Measurements from ENCODE around the gene CTU2. TPM values are rescaled to one million over a fixed set of nuclear protein-coding genes. Genes with fewer than 3 reads are reported as not detected.
A peak's percentile ranks its signal among the peaks of the same experiment; 100 is the strongest.

CTU2 gene
- total and polyA plus RNA-seq, 2 donors (not counting 1 experiment from before 2014, with no cell fraction given) = 7.6 to 11.9 TPM

DNA sequence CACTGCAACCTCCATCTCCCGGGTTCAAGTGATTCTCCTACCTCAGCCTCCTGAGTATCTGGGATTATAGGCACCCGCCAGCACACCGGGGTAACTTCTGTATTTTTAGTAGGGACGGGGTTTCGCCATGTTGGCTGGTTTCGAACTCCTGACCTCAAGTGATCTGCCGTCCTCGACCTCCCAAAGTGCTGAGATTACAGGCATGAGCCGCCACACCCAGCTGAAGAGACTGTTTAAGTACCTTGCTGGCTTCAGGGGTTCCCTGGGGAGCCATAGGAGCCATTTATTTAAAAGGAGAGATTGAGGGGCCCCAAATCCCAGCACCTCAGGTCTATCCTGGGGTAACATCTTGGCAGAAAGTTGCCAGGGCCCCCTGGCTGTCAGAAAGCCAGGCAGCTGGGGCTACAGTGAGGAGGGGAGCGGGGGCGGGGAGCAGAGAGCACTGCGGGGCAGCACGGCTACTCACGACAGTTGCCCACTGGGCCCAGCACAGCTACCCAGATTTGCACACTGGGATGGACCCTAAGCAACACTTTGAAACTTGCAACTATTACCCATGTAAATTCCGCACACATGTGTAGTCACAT is 21.6 kb upstream of the CTU2 start:
- no peak overlapping the region for H2AFZ ChIP-seq (ENCODE audit: low read length)

DNA sequence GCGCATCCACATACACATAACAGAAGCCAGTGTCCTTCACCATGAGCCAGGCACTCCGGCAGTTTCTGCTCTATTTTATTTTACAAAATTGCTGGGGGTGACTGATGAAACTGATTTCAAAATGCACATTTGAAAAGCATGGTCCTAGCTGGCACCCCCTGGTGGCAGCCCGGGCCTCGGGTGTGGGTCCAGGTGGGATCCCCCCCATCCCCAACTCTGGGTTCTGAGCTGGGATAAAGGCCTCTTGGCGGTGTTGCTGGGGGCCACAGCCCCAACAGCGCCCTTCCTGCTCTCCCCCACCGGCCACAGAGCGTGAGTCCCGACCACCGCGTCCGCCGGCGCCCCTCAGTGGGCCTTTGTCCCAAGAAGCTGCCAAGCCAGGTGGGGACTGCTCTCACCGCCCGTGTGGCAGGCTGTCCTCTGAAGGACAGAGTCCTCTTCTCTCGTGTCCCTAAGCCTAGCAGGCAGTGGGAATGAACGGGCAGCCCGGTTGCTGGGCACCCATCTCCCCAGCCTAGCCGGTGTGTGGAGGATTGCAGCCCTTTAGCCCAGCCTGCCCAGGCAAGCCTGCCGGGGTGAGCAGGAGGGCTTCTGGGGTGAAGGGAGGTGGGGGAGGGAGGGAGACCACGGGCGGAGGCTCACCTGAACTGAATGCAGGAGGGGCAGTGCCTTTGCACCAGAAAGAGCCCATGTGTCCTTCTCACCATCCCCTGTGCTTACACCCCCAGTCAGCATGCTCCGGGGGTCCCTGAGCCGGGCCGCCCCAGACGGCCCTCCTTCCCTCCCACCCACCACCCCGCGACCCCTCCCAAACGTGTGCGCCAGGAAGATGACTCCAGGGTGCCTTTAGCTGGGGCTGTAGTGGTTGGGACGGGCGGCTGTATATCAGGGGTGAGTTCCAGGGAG is 20.9 kb upstream of the CTU2 start:
- Histone ChIP-seq H3K9ac (ENCODE audit: insufficient read depth, low read length) (no peak overlapping the region), H3K4me3 (replicated peaks in 1 of 4; ENCODE audit: control extremely low read depth in 1 of 4, insufficient read depth in 1 of 4, low read depth in 3 of 4, low read length in 4 of 4) (peak overlapping the region in 3 of 4 experiments; percentile 11 to 57 (median 42)), H3K4me1 (ENCODE audit: control insufficient read depth, extremely low read depth, insufficient read depth, low read length) (peaks cover 10% of the 10 kb centered on the region), H2AFZ (ENCODE audit: low read length) (no peak overlapping the region), H3K4me2 (ENCODE audit: extremely low read depth, insufficient read depth, low read length) (peak overlapping the region; percentile 20), H4K20me1 (ENCODE audit: control insufficient read depth, extremely low read depth, insufficient read depth, low read length) (no peaks in the 10 kb centered on the region), H3K9me3 (ENCODE audit: control insufficient read depth, insufficient read depth, low read depth, low read length) (no peaks in the 10 kb centered on the region), H3K36me3 (ENCODE audit: control insufficient read depth, insufficient read depth, low read length) (no peaks in the 10 kb centered on the region), H3K79me2 (ENCODE audit: control insufficient read depth, insufficient read depth, low read length) (no peaks in the 10 kb centered on the region), H3K27ac (ENCODE audit: insufficient read depth, low read length) (no peak overlapping the region), H3K27me3 (ENCODE audit: control insufficient read depth, insufficient read depth, low read length) (peaks cover 9% of the 10 kb centered on the region)
- TF ChIP-seq EZH2 (IDR thresholded peaks at IDR 0.05; ENCODE audit: low read length, missing control alignments) = peak; percentile 36
- TF ChIP-seq, protein P1, sequence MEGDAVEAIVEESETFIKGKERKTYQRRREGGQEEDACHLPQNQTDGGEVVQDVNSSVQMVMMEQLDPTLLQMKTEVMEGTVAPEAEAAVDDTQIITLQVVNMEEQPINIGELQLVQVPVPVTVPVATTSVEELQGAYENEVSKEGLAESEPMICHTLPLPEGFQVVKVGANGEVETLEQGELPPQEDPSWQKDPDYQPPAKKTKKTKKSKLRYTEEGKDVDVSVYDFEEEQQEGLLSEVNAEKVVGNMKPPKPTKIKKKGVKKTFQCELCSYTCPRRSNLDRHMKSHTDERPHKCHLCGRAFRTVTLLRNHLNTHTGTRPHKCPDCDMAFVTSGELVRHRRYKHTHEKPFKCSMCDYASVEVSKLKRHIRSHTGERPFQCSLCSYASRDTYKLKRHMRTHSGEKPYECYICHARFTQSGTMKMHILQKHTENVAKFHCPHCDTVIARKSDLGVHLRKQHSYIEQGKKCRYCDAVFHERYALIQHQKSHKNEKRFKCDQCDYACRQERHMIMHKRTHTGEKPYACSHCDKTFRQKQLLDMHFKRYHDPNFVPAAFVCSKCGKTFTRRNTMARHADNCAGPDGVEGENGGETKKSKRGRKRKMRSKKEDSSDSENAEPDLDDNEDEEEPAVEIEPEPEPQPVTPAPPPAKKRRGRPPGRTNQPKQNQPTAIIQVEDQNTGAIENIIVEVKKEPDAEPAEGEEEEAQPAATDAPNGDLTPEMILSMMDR (conservative IDR thresholded peaks at IDR 0.05 in 1 of 2, IDR thresholded peaks at IDR 0.05 in 1 of 2; ENCODE audit: low read depth in 1 of 2, low read length in 2 of 2) = peak; percentile 68 to 88
- DNase-seq (ENCODE audit: low read depth in 2 of 2) = peak; percentile 31 to 48

More for the DNA sequence above, 21.6 kb upstream of the CTU2 start:
- no peaks in the 10 kb centered on the region for H3K36me3 ChIP-seq (ENCODE audit: control insufficient read depth, insufficient read depth, low read length)
- no peaks in the 10 kb centered on the region for H3K79me2 ChIP-seq (ENCODE audit: control insufficient read depth, insufficient read depth, low read length)
- H3K4me1 ChIP-seq (ENCODE audit: control insufficient read depth, extremely low read depth, insufficient read depth, low read length) = peaks cover 10% of the 10 kb centered on the region
- no peak overlapping the region for H3K4me3 ChIP-seq (replicated peaks in 1 of 4; ENCODE audit: control extremely low read depth in 1 of 4, insufficient read depth in 1 of 4, low read depth in 3 of 4, low read length in 4 of 4)
- H3K9ac ChIP-seq (ENCODE audit: insufficient read depth, low read length) = peak overlapping the region; percentile 23
- H3K4me2 ChIP-seq (ENCODE audit: extremely low read depth, insufficient read depth, low read length) = peak overlapping the region; percentile 20
- no peaks in the 10 kb centered on the region for H4K20me1 ChIP-seq (ENCODE audit: control insufficient read depth, extremely low read depth, insufficient read depth, low read length)
- no peak for DNase-seq (ENCODE audit: low read depth in 2 of 2)
- peaks cover 9% of the 10 kb centered on the region for H3K27me3 ChIP-seq (ENCODE audit: control insufficient read depth, insufficient read depth, low read length)
- no peaks in the 10 kb centered on the region for H3K9me3 ChIP-seq (ENCODE audit: control insufficient read depth, insufficient read depth, low read depth, low read length)
- H3K27ac ChIP-seq (ENCODE audit: insufficient read depth, low read length) = no peak overlapping the region
- TF ChIP-seq EZH2 (IDR thresholded peaks at IDR 0.05; ENCODE audit: low read length, missing control alignments) = no peak
- TF ChIP-seq, protein P1 (conservative IDR thresholded peaks at IDR 0.05 in 1 of 2, IDR thresholded peaks at IDR 0.05 in 1 of 2; ENCODE audit: low read depth in 1 of 2, low read length in 2 of 2) = no peak

DNA sequence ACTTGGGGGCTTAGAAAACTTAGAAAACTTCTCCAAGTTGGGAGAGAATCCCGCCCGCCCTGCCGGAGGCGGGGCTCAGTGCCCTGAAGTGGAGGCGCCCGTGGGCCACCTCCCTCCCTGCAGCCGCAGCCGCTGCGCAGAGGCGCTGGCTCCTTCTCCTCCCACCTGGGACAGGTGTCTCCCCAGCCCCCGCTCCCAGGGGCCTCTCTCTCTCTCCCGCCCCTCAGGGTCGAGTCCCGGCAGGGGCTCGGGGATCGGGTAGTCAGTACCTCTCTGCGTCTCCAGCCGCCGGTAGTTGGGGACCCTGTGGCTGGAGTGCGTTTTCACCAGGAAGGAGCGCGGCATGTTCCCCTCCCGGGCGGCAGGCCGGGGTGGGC is 20.3 kb upstream of the CTU2 start:
- H3K79me2 ChIP-seq (ENCODE audit: control insufficient read depth, insufficient read depth, low read length) = no peaks in the 10 kb centered on the region
- H3K27ac ChIP-seq (ENCODE audit: insufficient read depth, low read length) = no peak overlapping the region
- no peaks in the 10 kb centered on the region for H3K9me3 ChIP-seq (ENCODE audit: control insufficient read depth, insufficient read depth, low read depth, low read length)
- peaks cover 10% of the 10 kb centered on the region for H3K4me1 ChIP-seq (ENCODE audit: control insufficient read depth, extremely low read depth, insufficient read depth, low read length)
- H3K4me2 ChIP-seq (ENCODE audit: extremely low read depth, insufficient read depth, low read length) = peak overlapping the region; percentile 20
- TF ChIP-seq EZH2 (IDR thresholded peaks at IDR 0.05; ENCODE audit: low read length, missing control alignments) = no peak
- TF ChIP-seq, protein P1 (conservative IDR thresholded peaks at IDR 0.05 in 1 of 2, IDR thresholded peaks at IDR 0.05 in 1 of 2; ENCODE audit: low read depth in 1 of 2, low read length in 2 of 2) = no peak
- no peak overlapping the region for H2AFZ ChIP-seq (ENCODE audit: low read length)
- H3K36me3 ChIP-seq (ENCODE audit: control insufficient read depth, insufficient read depth, low read length) = no peaks in the 10 kb centered on the region
- no peak for DNase-seq (ENCODE audit: low read depth in 2 of 2)
- H4K20me1 ChIP-seq (ENCODE audit: control insufficient read depth, extremely low read depth, insufficient read depth, low read length) = no peaks in the 10 kb centered on the region
- peak overlapping the region in 3 of 4 experiments; percentile 11 to 57 (median 42) for H3K4me3 ChIP-seq (replicated peaks in 1 of 4; ENCODE audit: control extremely low read depth in 1 of 4, insufficient read depth in 1 of 4, low read depth in 3 of 4, low read length in 4 of 4)
- peaks cover 9% of the 10 kb centered on the region for H3K27me3 ChIP-seq (ENCODE audit: control insufficient read depth, insufficient read depth, low read length)
- H3K9ac ChIP-seq (ENCODE audit: insufficient read depth, low read length) = no peak overlapping the region

All from fibroblast of lung (primary cell).